ENCODE data around the gene DUSP8.

DUSP8 gene

DNA sequence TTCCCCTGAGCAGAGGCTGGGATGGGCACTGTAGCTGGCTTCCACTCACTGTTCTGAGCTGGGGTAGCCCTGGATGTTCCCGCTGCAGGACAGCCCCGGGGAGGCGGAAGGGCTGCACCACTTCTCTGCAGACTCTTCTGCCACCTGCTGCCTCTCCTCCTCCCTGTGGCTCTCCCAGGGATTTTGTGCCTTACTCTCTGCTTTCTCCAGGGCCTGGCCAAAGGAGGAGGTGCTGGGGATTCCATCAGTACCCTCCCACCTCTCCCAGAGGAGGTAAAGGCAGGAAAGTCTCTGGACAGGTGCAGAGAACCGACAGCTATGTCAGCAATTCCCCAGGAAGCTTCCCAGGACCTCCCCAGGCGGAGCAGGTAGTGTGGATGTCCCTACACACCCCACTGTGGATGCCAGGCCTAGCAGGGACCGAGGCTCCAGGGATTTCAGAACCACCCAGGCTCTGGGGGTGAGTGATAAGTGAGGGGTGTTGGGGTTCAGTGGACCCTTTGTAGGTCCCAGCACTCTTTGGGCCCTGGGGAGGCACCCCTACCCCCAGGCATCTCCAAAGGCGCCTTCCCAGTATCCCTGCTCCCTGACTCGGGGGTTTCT lies 11.3 kb downstream of the DUSP8 start:
- H3K4me3 ChIP-seq (ENCODE audit: low read depth, low read length) = no peak overlapping the region
- TF ChIP-seq, protein P1, sequence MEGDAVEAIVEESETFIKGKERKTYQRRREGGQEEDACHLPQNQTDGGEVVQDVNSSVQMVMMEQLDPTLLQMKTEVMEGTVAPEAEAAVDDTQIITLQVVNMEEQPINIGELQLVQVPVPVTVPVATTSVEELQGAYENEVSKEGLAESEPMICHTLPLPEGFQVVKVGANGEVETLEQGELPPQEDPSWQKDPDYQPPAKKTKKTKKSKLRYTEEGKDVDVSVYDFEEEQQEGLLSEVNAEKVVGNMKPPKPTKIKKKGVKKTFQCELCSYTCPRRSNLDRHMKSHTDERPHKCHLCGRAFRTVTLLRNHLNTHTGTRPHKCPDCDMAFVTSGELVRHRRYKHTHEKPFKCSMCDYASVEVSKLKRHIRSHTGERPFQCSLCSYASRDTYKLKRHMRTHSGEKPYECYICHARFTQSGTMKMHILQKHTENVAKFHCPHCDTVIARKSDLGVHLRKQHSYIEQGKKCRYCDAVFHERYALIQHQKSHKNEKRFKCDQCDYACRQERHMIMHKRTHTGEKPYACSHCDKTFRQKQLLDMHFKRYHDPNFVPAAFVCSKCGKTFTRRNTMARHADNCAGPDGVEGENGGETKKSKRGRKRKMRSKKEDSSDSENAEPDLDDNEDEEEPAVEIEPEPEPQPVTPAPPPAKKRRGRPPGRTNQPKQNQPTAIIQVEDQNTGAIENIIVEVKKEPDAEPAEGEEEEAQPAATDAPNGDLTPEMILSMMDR (IDR thresholded peaks at IDR 0.05; ENCODE audit: low read depth, low read length) = no peak
- TF ChIP-seq MYC (IDR thresholded peaks at IDR 0.05; ENCODE audit: low read depth, low read length) (no peak), POLR2A (IDR thresholded peaks at IDR 0.05; ENCODE audit: extremely low read depth, insufficient read length) (no peak)
- TF ChIP-seq, protein P2, sequence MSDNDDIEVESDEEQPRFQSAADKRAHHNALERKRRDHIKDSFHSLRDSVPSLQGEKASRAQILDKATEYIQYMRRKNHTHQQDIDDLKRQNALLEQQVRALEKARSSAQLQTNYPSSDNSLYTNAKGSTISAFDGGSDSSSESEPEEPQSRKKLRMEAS (IDR thresholded peaks at IDR 0.05; ENCODE audit: low read depth, low read length) = no peak
- no peak for DNase-seq (ENCODE audit: low read depth)

DNA sequence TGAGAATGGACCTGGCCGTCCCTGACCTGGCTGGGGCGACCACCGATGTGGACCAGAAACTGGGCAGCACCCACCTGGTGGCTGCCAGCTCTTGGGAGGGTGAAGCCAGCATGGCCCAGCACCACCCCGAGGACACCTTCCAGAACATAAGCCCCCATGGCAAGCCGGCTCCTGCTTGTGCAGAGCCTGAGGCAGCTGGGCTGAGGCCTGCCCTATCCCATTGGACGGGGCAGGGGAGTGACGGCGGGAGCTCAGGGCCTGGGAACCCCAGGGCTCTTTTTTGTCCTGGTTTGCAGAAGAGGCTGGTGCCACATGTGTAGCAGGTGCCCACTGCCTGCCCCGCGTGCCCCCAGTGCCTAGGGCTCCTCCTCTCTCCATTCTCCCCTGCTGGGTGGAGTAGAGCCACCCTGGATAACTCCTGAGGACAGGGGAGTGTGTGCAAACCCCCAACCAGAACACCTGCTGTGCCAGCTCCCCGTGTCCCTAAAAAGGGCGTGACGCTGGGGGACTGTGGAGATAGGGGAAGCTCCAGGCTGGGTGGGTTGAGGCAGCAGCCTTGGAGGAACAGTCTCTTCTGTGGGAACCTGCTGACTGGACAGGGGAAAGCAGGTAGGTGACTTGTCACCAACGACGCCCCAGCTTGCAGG lies 11.9 kb downstream of the DUSP8 start:
- no peak for DNase-seq (ENCODE audit: low read depth)
- TF ChIP-seq, protein P1 (IDR thresholded peaks at IDR 0.05; ENCODE audit: low read depth, low read length) = no peak
- TF ChIP-seq POLR2A (IDR thresholded peaks at IDR 0.05; ENCODE audit: extremely low read depth, insufficient read length) (no peak), MYC (IDR thresholded peaks at IDR 0.05; ENCODE audit: low read depth, low read length) (no peak)
- TF ChIP-seq, protein P2 (IDR thresholded peaks at IDR 0.05; ENCODE audit: low read depth, low read length) = no peak
- H3K4me3 ChIP-seq (ENCODE audit: low read depth, low read length) = no peak overlapping the region

DNA sequence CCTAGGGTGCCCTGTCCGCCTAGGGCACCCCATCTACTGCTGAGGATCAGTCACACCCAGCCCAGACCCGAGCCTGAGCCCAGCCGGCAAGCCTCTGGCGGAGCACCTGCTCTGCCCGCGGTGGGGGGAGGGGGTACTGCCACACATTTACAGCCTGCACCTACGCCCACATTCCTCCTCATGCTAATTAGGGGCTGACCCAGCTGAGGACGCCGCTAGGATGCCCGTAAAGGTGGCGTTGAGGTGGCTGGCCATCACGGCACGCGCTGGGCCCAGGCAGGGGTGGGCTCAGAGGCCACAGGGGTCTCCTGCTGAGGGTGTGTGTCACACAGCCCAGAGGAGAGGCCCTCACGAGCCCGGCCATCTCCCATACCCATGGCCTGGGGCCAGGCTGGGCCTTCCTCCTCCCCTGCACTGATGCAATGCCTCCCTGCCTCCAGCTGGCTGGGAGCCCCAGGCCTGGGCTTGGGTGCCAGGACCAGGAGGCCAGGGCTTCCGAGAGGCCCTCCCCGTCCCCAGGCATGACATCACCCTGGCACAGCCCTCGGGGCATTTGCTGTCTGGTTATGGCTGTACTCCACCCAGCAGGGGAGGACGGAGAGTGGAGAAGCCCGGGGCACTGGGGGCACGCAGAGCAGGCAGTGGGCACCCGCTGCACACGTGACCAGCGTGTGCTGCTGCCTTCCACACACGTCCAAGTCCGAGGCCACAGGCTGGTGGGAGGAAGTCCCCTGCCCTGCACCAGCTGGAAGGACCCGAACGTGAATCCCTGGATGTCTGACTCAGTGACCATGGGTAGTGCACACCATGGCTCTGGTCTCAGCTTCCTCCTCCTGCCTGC lies 12.7 kb downstream of the DUSP8 start:
- TF ChIP-seq, protein P1 (IDR thresholded peaks at IDR 0.05; ENCODE audit: low read depth, low read length) = no peak
- TF ChIP-seq MYC (IDR thresholded peaks at IDR 0.05; ENCODE audit: low read depth, low read length) = no peak
- no peak for TF ChIP-seq POLR2A (IDR thresholded peaks at IDR 0.05; ENCODE audit: extremely low read depth, insufficient read length)
- TF ChIP-seq, protein P2 (IDR thresholded peaks at IDR 0.05; ENCODE audit: low read depth, low read length) = no peak
- no peak for DNase-seq (ENCODE audit: low read depth)
- H3K4me3 ChIP-seq (ENCODE audit: low read depth, low read length) = no peak overlapping the region

DNA sequence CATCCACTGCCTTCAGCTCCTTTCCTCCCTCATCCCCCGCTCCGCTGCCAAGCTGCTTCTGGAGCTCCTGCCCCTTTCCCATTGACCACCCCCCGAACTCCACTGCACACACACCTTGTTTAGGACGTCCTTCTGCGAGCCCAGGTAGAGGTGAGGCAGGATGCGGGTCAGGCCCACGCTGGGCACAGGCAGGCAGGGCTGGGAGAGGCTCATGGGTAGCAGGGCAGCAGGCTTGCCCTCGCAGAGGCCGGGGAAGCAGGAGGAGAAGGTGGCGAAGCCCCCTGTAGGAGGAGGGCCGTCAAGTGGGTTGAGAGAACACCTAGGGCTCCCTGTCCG lies 13.3 kb downstream of the DUSP8 start:
- DNase-seq (ENCODE audit: low read depth) = no peak
- TF ChIP-seq, protein P1 (IDR thresholded peaks at IDR 0.05; ENCODE audit: low read depth, low read length) = no peak
- TF ChIP-seq MYC (IDR thresholded peaks at IDR 0.05; ENCODE audit: low read depth, low read length) = no peak
- TF ChIP-seq, protein P2 (IDR thresholded peaks at IDR 0.05; ENCODE audit: low read depth, low read length) = no peak
- TF ChIP-seq POLR2A (IDR thresholded peaks at IDR 0.05; ENCODE audit: extremely low read depth, insufficient read length) = no peak
- no peak overlapping the region for H3K4me3 ChIP-seq (ENCODE audit: low read depth, low read length)

DNA sequence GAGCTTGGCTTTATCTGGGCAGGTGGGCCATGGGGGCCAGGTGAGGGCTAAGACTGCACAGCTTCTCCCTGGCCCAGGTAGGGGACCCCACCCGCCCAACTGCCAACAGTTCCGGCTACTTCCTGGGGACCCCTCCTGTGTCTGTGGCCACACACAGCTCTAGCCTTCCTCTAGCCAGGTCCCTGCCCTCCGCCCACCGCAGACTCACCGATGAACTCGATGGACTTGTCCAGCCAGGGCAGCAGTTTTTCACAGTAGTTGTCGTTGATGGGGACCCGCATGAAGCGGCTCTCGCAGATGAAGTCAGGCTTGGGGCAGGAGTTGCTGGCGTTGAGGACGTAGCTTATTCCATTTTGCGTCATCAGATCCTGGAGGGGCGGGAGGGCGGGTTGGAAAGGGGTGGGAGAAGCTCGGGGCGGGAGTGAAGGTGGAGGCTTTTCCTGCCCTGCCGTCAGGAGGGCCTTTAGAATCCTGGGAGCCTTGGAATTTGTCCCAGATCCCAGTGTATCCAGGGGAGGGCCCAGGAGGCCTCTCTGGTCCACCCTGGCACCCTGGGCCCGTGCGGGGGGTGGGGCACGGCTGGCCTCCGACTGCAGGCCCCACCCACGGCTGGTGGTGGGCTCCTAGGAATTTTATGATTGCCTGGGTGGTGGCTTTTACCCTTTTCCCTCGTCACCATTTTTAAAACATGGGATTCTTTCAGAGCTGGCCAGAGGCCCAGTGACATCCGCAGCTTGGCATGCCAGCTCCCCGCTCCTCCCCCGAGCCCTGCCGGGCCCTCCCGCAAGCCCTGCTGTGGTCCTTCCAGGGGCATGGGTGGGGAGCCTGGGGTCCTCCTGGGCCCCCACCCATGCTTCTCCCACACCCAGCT lies 13.9 kb downstream of the DUSP8 start:
- TF ChIP-seq, protein P2 (IDR thresholded peaks at IDR 0.05; ENCODE audit: low read depth, low read length) = no peak
- TF ChIP-seq, protein P1 (IDR thresholded peaks at IDR 0.05; ENCODE audit: low read depth, low read length) = no peak
- no peak for TF ChIP-seq MYC (IDR thresholded peaks at IDR 0.05; ENCODE audit: low read depth, low read length)
- TF ChIP-seq POLR2A (IDR thresholded peaks at IDR 0.05; ENCODE audit: extremely low read depth, insufficient read length) = no peak
- DNase-seq (ENCODE audit: low read depth) = no peak
- no peak overlapping the region for H3K4me3 ChIP-seq (ENCODE audit: low read depth, low read length)

All from NB4 (cell line).